Mesenchymal stem cell (in vitro differentiated cells and primary cell): ENCODE results near the gene WARS2.

Experiments used
- DNase-seq: peaks from one replicate; pipeline ENCODE4 v3.0.0-alpha.2; 2013
- H2AFZ ChIP-seq: one replicate; pipeline ENCODE4 v1.6.1; 2013; ENCODE audit warnings: low read depth, mild to moderate bottlenecking, control low read depth, inconsistent platforms, low read length, moderate library complexity
- H2AK5ac ChIP-seq: 2 replicates; pipeline ENCODE4 v1.6.1; 2013; ENCODE audit warnings: low read length, moderate library complexity, mild to moderate bottlenecking, inconsistent platforms; ENCODE audit not compliant: severe bottlenecking
- H2BK120ac ChIP-seq: one replicate; pipeline ENCODE4 v1.6.1; 2013; ENCODE audit warnings: low read depth, mild to moderate bottlenecking, inconsistent platforms, low read length, moderate library complexity
- H2BK12ac ChIP-seq, 2 experiments: one replicate each; pipeline ENCODE4 v1.6.1; 2013; ENCODE audit warnings: inconsistent platforms in 2 of 2, low read length in 2 of 2, mild to moderate bottlenecking in 2 of 2, moderate library complexity in 2 of 2, control low read depth in 1 of 2
- H2BK15ac ChIP-seq: one replicate; pipeline ENCODE4 v1.6.1; 2013; ENCODE audit warnings: mild to moderate bottlenecking, low read depth, inconsistent platforms; ENCODE audit not compliant: poor library complexity, severe bottlenecking
- H2BK5ac ChIP-seq: 2 replicates; pipeline ENCODE4 v1.6.1; 2013; ENCODE audit warnings: low read depth, mild to moderate bottlenecking, low read length, control low read depth, inconsistent platforms; ENCODE audit not compliant: poor library complexity, severe bottlenecking
- H3K14ac ChIP-seq, 2 experiments: one replicate each; pipeline ENCODE4 v1.6.1; 2013; ENCODE audit warnings: inconsistent platforms in 2 of 2, low read length in 2 of 2, control low read depth in 1 of 2, mild to moderate bottlenecking in 1 of 2, moderate library complexity in 1 of 2
- H3K18ac ChIP-seq, 2 experiments: one replicate each; pipeline ENCODE4 v1.6.1; 2013; ENCODE audit warnings: inconsistent platforms in 2 of 2, low read length in 2 of 2, control low read depth in 1 of 2, low read depth in 1 of 2, mild to moderate bottlenecking in 1 of 2
- H3K23ac ChIP-seq, 2 experiments: one replicate each; pipeline ENCODE4 v1.6.1; 2013; ENCODE audit warnings: inconsistent platforms in 2 of 2, low read length in 2 of 2, mild to moderate bottlenecking in 2 of 2, moderate library complexity in 2 of 2, control low read depth in 1 of 2
- H3K27ac ChIP-seq: 2 replicates; pipeline ENCODE4 v1.5.1; 2013; ENCODE audit warnings: mild to moderate bottlenecking, moderate library complexity, low read length, control low read depth, inconsistent platforms; ENCODE audit not compliant: poor library complexity, severe bottlenecking
- H3K27me3 ChIP-seq, 2 experiments: 2 replicates each; pipeline versions ENCODE4 v1.6.1 to v1.7.0; 2013; ENCODE audit warnings: low read length in 2 of 2, mild to moderate bottlenecking in 2 of 2, moderate library complexity in 2 of 2, control low read depth in 1 of 2, inconsistent platforms in 1 of 2; ENCODE audit not compliant: control insufficient read depth in 1 of 2, insufficient read depth in 1 of 2
- H3K36me3 ChIP-seq, 2 experiments: 2 replicates each; pipeline versions ENCODE4 v1.6.1 to v1.7.0; 2013; ENCODE audit warnings: low read length in 2 of 2, control low read depth in 1 of 2, inconsistent platforms in 1 of 2, low read depth in 1 of 2, mild to moderate bottlenecking in 1 of 2; ENCODE audit not compliant: insufficient read depth in 2 of 2, control insufficient read depth in 1 of 2
- H3K4ac ChIP-seq, 2 experiments: one replicate each; pipeline ENCODE4 v1.6.1; 2013; ENCODE audit warnings: inconsistent platforms in 2 of 2, low read length in 2 of 2, mild to moderate bottlenecking in 2 of 2, moderate library complexity in 2 of 2, control low read depth in 1 of 2, low read depth in 1 of 2
- H3K4me1 ChIP-seq: 2 replicates; pipeline ENCODE4 v1.6.1; 2013; ENCODE audit warnings: low read depth, low read length, control low read depth; ENCODE audit not compliant: control insufficient read depth, insufficient read depth
- H3K4me2 ChIP-seq: 2 replicates; pipeline ENCODE4 v1.6.1; 2013; ENCODE audit warnings: low read length, mild to moderate bottlenecking, inconsistent platforms; ENCODE audit not compliant: poor library complexity, severe bottlenecking
- H3K4me3 ChIP-seq, 2 experiments: 2 replicates each; pipeline versions ENCODE4 v1.5.1 to v1.7.0; 2013; ENCODE audit warnings: low read length in 2 of 2, mild to moderate bottlenecking in 2 of 2, control low read depth in 1 of 2, low read depth in 1 of 2; ENCODE audit not compliant: insufficient read depth in 1 of 2
- H3K79me1 ChIP-seq: replicated peaks from 2 replicates; pipeline ENCODE4 v1.6.1; 2013; ENCODE audit warnings: mild to moderate bottlenecking, control low read depth, low read length, inconsistent platforms; ENCODE audit not compliant: poor library complexity, severe bottlenecking
- H3K9ac ChIP-seq: 2 replicates; pipeline ENCODE4 v1.7.0; 2013; ENCODE audit warnings: mild to moderate bottlenecking, low read length, moderate library complexity
- H3K9me3 ChIP-seq: 2 replicates; pipeline ENCODE4 v1.7.0; 2013; ENCODE audit warnings: mild to moderate bottlenecking, low read length; ENCODE audit not compliant: control insufficient read depth
- H4K8ac ChIP-seq: one replicate; pipeline ENCODE4 v1.6.1; 2013; ENCODE audit warnings: inconsistent platforms, mild to moderate bottlenecking, low read length, moderate library complexity
- H4K91ac ChIP-seq: one replicate; pipeline ENCODE4 v1.6.1; 2013; ENCODE audit warnings: mild to moderate bottlenecking, low read length, inconsistent platforms
- WGBS: methylation state at CpG from one replicate; pipeline ENCODE4 v1.1.7; 2013; ENCODE audit warnings: mixed read lengths; 5-methylcytosine and 5-hydroxymethylcytosine counted together

Gene WARS2

GRCh38 chr1:118990513-118991152 lies 149.8 kb downstream of the WARS2 start:
- Histone ChIP-seq H3K36me3 (no peaks in the 10 kb centered on the region), H2AK5ac (no peak overlapping the region), H3K14ac (no peak overlapping the region), H3K79me1 (peaks cover 2% of the 10 kb centered on the region), H3K4me2 (peak overlapping the region; percentile 79), H4K8ac (no peak overlapping the region), H2AFZ (no peak overlapping the region), H3K18ac (no peak overlapping the region), H3K27ac (peak overlapping the region; percentile 98), H3K4me3 (no peak overlapping the region), H2BK12ac (no peak overlapping the region), H2BK120ac (no peak overlapping the region), H2BK5ac (no peak overlapping the region), H3K27me3 (peaks cover 0 to 3% of the 10 kb centered on the region in 2 experiments), H3K4me1 (peaks cover 6% of the 10 kb centered on the region), H2BK15ac (no peak overlapping the region), H3K9ac (no peak overlapping the region), H3K23ac (no peak overlapping the region), H3K4ac (no peak overlapping the region), H3K9me3 (no peaks in the 10 kb centered on the region), H4K91ac (no peak overlapping the region)
- 71% methylated on average over 8 of the region's 8 CpGs for WGBS
- no peak for DNase-seq

DNA sequence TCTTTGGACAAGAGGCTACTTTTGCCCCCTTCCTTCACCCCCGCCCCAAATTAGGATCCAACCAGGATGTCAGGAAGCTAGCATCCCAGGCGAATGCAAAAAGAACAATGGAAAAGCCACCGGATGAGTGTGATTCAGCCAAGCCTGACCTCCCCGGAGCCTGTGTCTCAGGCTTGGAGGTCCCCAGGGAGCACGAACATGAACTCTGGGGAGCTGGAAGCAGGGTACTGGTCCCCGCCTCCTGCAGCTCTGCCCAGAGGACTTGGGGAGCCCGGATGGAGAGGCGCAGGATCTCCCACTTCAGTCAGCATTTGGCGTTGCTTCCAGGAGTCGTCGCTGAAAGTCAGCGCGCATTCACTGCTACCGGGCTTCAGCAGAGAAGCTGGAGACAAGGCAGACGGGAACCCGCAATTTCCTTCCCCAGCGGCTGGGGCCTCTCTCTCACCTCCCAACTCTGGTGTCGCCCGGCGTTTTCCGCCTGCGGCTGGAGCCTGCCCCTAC lies 150.5 kb downstream of the WARS2 start:
- H2BK15ac ChIP-seq = no peak overlapping the region
- H2BK5ac ChIP-seq = peak overlapping the region; percentile 60
- WGBS = 7% methylated on average over 22 of the region's 22 CpGs
- H3K27me3 ChIP-seq = no peaks in the 10 kb centered on the region
- H3K9ac ChIP-seq = peak overlapping the region; percentile 90
- H3K9me3 ChIP-seq = no peaks in the 10 kb centered on the region
- no peak for DNase-seq
- no peak overlapping the region for H3K4me3 ChIP-seq
- H3K27ac ChIP-seq = peak overlapping the region; percentile 98
- H2BK120ac ChIP-seq = no peak overlapping the region
- H2BK12ac ChIP-seq = no peak overlapping the region
- no peak overlapping the region for H2AK5ac ChIP-seq
- no peak overlapping the region for H2AFZ ChIP-seq
- H3K4me2 ChIP-seq = peak overlapping the region; percentile 79
- H4K8ac ChIP-seq = no peak overlapping the region
- H3K18ac ChIP-seq = no peak overlapping the region
- peaks cover 2% of the 10 kb centered on the region for H3K79me1 ChIP-seq
- H3K14ac ChIP-seq = no peak overlapping the region
- no peak overlapping the region for H3K4ac ChIP-seq
- no peaks in the 10 kb centered on the region for H3K36me3 ChIP-seq
- H3K4me1 ChIP-seq = peaks cover 6% of the 10 kb centered on the region
- H3K23ac ChIP-seq = no peak overlapping the region
- H4K91ac ChIP-seq = no peak overlapping the region

- Histone ChIP-seq H2BK120ac (no peak overlapping the region), H3K4me3 (peak overlapping the region; percentile 41 to 86), H2BK12ac (no peak overlapping the region), H3K27me3 (no peaks in the 10 kb centered on the region), H3K4me1 (peaks cover 8% of the 10 kb centered on the region), H2AK5ac (no peak overlapping the region), H4K8ac (no peak overlapping the region), H3K9me3 (no peaks in the 10 kb centered on the region), H3K4me2 (peak overlapping the region; percentile 79), H3K23ac (no peak overlapping the region), H3K27ac (peak overlapping the region; percentile 98), H3K36me3 (peaks cover 0 to 2% of the 10 kb centered on the region in 2 experiments), H2BK15ac (no peak overlapping the region), H3K79me1 (peaks cover 2% of the 10 kb centered on the region), H2BK5ac (peak overlapping the region; percentile 91), H3K18ac (no peak overlapping the region), H3K14ac (no peak overlapping the region), H3K4ac (no peak overlapping the region), H3K9ac (peak overlapping the region; percentile 90), H2AFZ (no peak overlapping the region), H4K91ac (no peak overlapping the region)
- 3% methylated on average over 44 of the region's 44 CpGs for WGBS
- DNase-seq = peak; percentile 6
Measured at GRCh38 chr1:118989006-118989815, 151.2 kb downstream of the WARS2 start.
